AG09309 (cell line): ENCODE results near the gene PHF21A.

Source experiments
- DNase-seq: peaks from one replicate; pipeline ENCODE4 v3.0.0-alpha.2; 2010; ENCODE audit warnings: low read depth
- H3K4me3 ChIP-seq: 2 replicates; pipeline ENCODE4 v1.5.1; 2011; ENCODE audit warnings: mild to moderate bottlenecking, low read depth, low read length, moderate library complexity; ENCODE audit not compliant: control insufficient read depth
- TF ChIP-seq, protein P1 (sequence below): IDR thresholded peaks from 2 replicates; pipeline ENCODE4 v1.5.1; 2011; ENCODE audit warnings: mild to moderate bottlenecking, low read depth, low read length, inconsistent platforms; ENCODE audit not compliant: insufficient read depth, control insufficient read depth; ENCODE audit errors: missing control alignments

Gene PHF21A

DNA sequence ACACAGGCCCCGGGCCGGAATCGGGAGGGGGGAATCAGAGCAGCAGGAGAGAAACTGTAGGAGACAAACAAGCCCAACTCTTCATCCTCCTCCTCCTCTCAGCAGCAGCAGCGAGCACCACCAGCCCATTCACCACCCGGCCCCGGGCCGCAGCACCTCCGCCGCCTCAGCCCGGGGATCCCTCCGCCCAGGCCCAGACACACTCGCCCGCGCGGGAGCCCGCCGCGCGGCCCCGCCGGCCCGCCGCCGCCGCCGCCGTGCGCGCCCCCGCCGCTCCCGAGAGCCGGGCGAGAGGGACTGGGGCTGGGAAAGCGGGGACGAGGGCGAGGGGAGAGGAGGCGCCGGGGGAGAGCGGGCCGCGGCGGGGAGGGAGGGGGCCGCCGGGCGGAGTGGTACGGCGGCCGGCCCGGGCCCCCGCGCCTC, at the start of gene PHF21A:
TSS of gene PHF21A (minus strand) at position 154 of the 423 bp plus-strand sequence. CDS start 37,235 bp downstream, outside the sequence.
- H3K4me3 ChIP-seq = peak within 1 kb of the TSS; percentile 68
- peak; percentile 86 for DNase-seq
- TF ChIP-seq, protein P1, sequence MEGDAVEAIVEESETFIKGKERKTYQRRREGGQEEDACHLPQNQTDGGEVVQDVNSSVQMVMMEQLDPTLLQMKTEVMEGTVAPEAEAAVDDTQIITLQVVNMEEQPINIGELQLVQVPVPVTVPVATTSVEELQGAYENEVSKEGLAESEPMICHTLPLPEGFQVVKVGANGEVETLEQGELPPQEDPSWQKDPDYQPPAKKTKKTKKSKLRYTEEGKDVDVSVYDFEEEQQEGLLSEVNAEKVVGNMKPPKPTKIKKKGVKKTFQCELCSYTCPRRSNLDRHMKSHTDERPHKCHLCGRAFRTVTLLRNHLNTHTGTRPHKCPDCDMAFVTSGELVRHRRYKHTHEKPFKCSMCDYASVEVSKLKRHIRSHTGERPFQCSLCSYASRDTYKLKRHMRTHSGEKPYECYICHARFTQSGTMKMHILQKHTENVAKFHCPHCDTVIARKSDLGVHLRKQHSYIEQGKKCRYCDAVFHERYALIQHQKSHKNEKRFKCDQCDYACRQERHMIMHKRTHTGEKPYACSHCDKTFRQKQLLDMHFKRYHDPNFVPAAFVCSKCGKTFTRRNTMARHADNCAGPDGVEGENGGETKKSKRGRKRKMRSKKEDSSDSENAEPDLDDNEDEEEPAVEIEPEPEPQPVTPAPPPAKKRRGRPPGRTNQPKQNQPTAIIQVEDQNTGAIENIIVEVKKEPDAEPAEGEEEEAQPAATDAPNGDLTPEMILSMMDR = no peak

- DNase-seq = no peak
- H3K4me3 ChIP-seq = no peak overlapping the region
- TF ChIP-seq, protein P1 = no peak
Measured at GRCh38 chr11:46170797-46171196, 49.5 kb upstream of the PHF21A start.

DNA sequence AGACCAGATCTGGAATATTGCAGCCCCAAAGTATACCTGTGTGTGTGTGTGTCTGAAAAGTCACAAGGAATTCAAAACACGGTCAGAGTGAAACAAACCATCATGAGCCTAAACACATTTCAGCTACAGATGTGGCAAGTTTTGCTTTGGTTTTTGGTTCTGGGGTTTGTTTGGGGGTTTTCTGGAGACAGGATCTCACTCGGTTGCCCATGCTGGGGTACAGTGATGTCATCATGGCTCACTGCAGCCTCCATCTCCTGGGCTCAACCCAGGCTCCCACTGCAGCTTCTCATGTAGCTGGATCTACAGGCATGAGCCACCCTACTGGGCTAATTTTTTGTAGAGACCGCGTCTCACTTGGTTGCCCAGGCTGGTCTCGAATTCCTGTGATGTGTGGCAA, 41.4 kb upstream of the PHF21A start:
- H3K4me3 ChIP-seq = no peak overlapping the region
- no peak for DNase-seq
- TF ChIP-seq, protein P1 = no peak

GRCh38 chr11:46161201-46161600, 39.9 kb upstream of the PHF21A start:
- no peak overlapping the region for H3K4me3 ChIP-seq
- DNase-seq = no peak
- TF ChIP-seq, protein P1 = no peak

DNA sequence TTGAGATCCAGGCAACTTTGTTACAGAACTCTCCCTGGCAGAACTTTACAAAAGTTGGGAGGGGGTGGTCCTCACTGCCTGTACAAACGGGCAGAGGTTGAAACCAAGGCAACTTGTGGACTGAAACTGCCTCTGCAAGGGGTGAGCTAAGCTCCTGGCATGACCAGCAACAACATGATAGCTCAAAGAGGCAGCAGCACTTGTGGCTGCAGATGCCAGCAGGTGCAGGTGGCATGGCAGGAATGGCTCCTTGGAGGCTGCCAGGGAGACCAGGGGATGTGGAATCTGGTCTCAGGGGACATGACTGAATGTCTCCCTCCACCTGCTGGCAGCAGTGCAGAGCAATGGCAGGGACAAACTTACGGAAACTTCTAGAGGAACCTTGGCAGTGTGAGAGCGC, 38.8 kb upstream of the PHF21A start:
- DNase-seq = no peak
- TF ChIP-seq, protein P1 = no peak
- H3K4me3 ChIP-seq = no peak overlapping the region

DNA sequence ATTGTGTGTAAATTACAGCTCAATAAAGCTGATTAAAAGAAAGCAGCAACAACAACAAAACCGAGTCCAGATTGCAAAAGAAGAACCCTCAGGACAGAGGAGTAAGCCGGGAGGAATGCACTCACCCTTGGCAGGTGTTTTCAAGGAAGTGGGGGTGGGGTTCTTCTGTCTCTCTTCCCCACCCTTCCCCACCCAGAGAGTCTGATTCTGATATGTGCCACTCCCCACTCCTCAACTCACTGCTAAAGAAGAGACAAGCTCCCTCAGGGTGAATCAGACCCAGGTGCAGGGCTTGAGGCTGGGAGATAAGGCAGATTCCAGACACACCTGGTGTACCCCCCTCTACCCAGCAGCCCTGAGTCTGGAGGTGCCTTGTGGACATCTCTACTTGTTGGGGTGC, 38.4 kb upstream of the PHF21A start:
- DNase-seq = no peak
- H3K4me3 ChIP-seq = no peak overlapping the region
- TF ChIP-seq, protein P1 = no peak

DNA sequence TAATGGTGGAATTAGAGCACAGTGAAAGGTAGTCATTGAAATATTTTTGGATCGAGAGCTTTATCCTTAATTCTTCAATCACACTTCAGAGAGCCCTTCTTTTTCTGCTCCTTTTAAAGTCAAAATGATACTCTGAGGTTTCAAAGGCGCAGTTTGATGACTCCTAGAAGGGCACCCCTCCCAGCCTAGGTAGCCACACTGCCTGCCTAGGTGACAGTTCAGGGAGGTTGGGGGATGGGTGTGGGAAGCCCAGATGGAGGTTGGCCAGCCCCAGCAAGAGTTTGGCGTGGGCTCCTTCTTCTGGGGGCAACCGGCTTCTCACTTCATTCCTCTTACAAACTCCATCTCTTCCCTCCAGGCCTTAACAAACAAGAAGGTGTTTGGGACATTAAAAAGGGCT, 28.6 kb upstream of the PHF21A start:
- TF ChIP-seq, protein P1 = no peak
- no peak for DNase-seq
- H3K4me3 ChIP-seq = no peak overlapping the region
